ENCODE results near the gene TRIM36.
A peak's percentile ranks its signal among the peaks of the same experiment; 100 is the strongest.

TRIM36 gene

DNA sequence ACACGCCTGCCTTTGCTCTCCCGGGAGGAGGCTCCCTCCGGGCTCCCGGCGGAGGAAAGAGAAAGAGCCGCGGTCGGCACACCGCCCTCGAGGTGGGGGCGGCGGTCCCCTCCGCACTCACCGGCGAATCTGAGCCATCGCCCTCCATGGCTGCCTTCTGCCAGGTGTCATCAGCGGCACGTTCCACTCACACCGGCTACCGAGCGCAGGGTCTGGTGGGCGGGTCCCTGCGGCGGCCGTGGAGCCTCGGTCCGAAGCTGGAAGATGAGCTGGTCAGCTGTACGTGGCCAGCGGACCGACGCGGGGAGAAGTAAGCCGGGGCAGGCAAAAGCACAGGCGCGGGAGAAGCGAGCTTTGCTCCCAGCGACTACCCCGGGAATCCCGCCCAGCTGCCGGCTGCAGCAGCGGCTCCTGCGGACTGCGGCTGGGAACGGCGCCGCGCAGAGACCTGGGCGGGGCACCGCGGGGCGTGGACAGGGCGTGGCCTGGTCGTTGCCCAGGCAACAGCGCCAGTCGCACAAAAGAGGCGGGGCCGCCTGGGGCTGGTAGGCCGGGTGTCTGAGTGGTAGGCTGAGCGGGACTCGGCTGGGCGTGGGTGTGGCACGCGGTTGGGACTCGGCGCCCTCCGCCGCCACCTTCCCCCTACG is at the start of gene TRIM36:
Gene TRIM36, minus strand, starts transcription at position 422 of the 647 bp plus-strand sequence. Its CDS starts 274 bp downstream, at position 148.
- peak; percentile 80 to 91 for DNase-seq

DNA sequence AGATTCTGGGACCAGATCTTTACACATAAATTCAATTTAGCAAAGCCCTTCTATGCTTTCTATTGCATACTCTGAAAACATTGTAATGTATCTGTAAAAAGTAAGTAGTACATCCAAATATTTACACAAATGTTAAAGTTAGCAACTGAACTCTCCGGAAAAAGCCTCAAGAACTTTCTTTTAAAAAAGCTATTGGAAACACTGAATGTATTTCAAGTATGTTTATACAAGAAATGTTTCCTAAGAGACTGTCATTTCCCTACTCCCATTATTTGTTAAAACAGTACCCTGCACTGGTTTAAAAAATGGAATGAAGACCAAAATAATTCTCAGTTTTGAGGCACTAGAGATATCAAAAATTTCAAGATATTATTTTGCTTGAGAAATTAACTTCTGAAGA is 44.8 kb upstream of the TRIM36 start:
- no peak for DNase-seq

- peak in 1 of 2 donors; percentile 61 for DNase-seq
Observed at GRCh38 chr5:115209279-115209678, 39.6 kb upstream of the TRIM36 start.

DNA sequence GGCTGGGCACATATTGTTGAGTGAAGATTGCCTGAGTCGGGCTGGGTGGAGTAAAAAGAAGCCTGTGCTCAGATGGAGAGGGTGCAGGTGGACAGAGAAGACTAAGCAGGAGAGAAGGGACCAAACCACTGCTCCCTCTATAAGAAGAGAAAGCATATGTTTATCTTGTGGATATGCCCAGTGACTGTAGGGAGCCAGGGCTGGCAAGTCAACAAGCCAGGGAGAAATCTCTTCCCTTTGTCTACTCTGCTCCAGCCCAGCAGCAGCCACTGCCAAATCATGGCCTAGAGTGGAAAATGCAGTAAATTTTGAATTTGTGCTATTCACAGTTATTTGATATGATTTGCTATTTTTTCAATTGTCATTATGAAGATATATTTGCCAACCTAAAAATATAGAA is 33.2 kb upstream of the TRIM36 start:
- DNase-seq = no peak

GRCh38 chr5:115196161-115196560 is 26.5 kb upstream of the TRIM36 start:
- no peak for DNase-seq

DNA sequence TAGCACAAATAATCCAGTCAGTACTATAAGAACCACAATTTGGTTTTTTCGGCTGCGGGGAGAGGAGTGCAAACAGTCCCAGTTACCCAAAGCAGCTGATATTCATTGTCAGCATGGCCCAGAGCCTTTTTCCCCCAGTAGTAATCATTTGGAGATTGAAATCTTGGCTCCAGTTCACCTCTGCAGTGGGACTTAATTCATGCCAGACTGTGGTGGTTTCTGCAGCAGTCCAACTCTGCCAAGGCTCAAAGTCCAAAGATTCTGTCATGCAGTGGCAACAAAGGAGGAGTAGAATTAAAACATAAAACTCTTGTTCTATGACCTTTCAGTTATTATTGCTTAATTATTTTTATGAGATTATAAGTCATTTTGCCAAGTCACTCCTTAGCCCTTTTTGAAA is 25.0 kb upstream of the TRIM36 start:
- no peak for DNase-seq

GRCh38 chr5:115193295-115193694 is 23.6 kb upstream of the TRIM36 start:
- no peak for DNase-seq

DNA sequence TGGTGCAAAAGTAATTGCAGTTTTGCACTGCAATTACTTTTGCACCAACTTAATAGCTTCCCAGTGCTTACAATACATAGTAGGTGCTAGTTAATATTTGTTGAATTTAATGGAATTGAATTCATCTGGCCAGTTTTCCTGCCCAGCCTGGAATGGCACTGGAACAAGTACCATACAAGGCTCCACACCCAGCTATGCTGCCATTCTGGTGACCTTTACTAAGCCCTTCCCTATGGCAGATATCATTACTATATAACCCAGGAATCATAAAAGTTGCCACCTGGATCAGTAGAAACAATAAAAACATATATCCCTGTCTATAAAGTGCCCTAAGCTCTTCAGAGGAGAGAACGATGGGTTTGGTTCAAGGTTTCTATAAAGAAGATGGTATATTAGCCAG is 22.4 kb upstream of the TRIM36 start:
- DNase-seq = no peak

DNA sequence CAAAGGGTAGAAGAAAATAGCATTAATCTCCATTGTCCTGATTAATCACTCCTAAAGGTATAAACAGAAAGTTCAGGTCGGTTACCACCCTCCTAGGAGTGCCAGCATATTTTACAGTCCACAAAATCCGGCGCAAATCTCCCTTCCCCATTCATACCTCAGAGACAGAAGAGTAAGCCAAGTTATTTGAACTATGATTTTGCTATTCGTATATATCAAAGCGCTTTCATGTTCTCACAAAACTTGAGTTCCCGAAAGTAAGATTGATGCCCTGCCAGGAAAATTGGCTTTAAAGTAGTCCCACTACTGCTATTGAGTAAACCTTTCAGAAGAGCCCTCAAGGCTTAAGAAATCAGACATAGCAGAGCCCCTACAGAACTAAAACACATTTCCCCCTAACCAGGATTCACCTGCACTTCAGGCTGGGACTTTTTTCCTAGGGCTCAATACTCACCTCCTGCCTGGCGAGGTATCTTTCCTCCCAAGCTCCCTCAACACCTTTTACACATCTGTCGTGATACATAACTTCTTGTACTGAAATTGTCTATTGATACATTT is 21.8 kb upstream of the TRIM36 start:
- DNase-seq = no peak

DNA sequence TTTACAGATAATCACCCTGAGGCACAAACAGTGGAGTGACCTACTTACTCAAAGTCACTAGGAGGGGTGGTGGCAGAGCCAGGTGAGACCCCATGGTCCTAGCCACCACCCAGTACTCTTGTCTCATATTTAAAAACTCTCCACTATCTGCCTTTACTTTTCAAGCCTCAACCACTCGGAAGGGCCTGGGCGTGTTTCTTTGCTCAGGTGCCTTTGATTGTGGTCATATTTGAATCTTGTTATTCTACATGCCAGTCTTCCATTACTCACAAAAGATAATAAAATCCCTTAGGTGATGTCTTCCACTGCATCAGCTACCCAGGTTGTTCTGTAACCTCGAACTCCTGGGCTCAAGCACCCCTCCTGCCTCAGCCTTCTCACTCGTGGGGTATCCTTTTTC is 20.7 kb upstream of the TRIM36 start:
- no peak for DNase-seq

GRCh38 chr5:115189866-115190265 is 20.2 kb upstream of the TRIM36 start:
- no peak for DNase-seq

DNA sequence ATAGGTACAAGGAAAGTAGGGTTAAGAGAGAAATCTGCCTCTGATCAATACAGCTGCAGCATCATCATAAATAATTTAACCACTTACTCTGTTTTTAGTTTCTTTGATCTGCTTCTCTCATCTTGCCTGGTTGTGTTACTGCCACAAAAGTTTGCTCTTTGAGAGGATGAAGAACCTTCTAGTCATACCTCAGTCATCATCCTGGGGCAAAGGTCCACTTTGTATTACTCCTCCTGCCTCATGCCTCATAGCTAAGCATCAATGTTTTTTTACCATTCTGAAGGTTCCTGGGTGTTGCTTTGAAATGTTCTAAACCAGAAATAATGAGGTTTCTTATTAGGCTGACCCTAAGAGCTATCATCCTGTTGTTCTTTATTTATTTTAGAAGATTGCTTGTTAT is 17.1 kb upstream of the TRIM36 start:
- DNase-seq = no peak

DNA sequence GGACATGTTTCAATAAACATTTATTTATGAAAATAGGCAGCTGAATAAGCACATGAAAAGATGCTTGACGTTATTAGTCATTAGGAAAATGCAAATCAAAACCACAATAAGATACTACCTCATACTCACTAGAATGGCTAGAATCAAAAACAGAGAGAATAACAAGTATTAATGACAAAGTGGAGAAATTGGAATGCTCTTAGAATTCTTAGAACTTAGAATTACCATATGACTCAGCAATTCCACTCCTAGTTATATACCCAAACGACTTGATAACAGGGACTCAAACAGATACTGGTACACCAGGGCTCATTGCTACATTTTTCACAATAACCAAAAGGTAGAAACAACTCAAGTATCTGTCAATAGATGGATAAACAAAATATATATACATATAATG is 15.1 kb upstream of the TRIM36 start:
- DNase-seq = no peak

- no peak for DNase-seq
Observed at GRCh38 chr5:115181757-115182156, 12.0 kb upstream of the TRIM36 start.

GRCh38 chr5:115180165-115180709 is 10.5 kb upstream of the TRIM36 start:
- no peak for DNase-seq

- DNase-seq = no peak
Observed at GRCh38 chr5:115179394-115180164, 9.9 kb upstream of the TRIM36 start.

GRCh38 chr5:115179030-115179393 is 9.3 kb upstream of the TRIM36 start:
- DNase-seq = no peak

DNA sequence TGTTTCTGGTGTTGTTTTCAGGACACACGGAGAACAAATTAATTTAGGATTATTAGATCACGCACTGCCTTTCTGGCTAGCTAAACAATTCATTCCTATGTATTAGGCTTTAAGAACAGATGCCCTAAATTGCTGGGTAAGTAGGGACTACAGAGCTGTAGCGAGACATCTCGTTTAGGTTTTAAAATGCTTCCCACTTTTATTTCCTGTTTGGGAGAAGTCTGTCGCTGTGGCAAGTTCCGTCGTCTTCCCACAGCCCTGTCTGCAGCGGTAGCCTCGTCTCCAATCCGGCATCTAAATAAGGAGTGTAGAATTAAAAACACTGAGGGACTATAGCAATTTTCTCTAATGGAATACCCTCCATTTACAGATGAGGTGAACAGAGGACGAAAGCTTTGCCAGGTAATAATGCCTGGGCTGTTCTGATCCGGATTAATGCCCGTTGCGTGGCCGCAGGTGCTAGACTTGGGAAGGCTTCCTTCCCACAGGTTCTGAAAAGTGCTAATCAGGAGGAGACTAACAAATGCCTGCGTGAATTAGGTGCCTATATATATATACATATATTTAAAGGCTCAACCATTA is 1.3 kb upstream of the TRIM36 start:
- DNase-seq = no peak

GRCh38 chr5:115170134-115170928 is 623 bp upstream of the TRIM36 start:
- DNase-seq = peak in 1 of 2 donors; percentile 49

DNA sequence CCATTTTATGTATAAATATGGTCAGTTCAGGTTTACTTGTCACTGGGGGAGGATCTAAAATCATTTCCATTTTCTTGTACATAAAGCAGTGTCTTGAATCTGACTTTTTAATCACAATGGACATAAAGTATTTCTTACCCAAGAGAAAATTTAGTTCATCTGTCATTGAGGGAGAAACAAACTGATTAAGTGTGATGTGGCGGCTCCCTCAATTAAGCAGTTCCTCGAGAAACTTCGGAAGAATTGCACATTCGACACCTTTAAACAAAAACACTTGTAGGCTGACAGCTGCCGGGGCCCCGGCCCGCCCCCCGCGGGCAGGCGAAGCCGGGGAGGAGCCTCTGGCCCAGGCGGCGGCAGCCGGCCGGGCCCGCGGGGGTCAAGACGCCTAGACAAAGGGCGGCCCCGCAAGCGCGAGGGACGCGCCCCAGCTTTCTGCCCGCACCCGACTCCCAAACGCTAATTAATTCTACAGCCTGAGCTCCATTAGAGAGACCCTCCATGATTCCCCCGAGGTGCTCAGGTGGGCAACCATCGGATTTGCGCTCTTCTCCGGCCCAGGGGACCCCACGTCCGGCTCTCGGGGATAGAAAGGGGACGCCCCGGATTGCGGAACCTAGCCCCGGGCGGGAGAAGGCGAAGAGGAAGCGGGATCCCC is 750 bp downstream of the TRIM36 start:
- peak in 1 of 2 donors; percentile 40 for DNase-seq

GRCh38 chr5:115166744-115167393 is 2.8 kb downstream of the TRIM36 start:
- no peak for DNase-seq

- DNase-seq = no peak
Observed at GRCh38 chr5:115165790-115166189, 3.9 kb downstream of the TRIM36 start.

Data from hippocampal formation (tissue), 2 donors.